ENCODE measurements around the gene CFAP61.

- TF ChIP-seq MYNN (IDR thresholded peaks at IDR 0.05) (no peak), MYNN (CRISPR knock-in tag; IDR thresholded peaks at IDR 0.05) (no peak), ZNF133 (CRISPR knock-in tag; IDR thresholded peaks at IDR 0.05) (no peak), EZH2 (IDR thresholded peaks at IDR 0.05; ENCODE audit: borderline replicate concordance, low read depth, low read length) (no peak)
Measured at GRCh38 chr20:20215976-20216727, 163.8 kb downstream of the CFAP61 start.
